ENCODE results near the gene SLC35G3. TPM values are rescaled to one million over a fixed set of nuclear protein-coding genes. Genes with fewer than 3 reads are reported as not detected.

The SLC35G3 gene
- total and polyA plus RNA-seq, 2 of the 8 experiments (the other 6 are each of a cell fraction or from before 2014, with no cell fraction given): not detected

GRCh38 chr17:35155246-35155645, 38.9 kb downstream of the SLC35G3 start:
- Histone ChIP-seq H3K9ac (replicated peaks in 1 of 4; ENCODE audit: extremely low read depth in 1 of 4, low read depth in 3 of 4, low read length in 3 of 4) (no peak overlapping the region), H3K79me1 (ENCODE audit: low read depth, low read length) (no peaks in the 10 kb centered on the region; the same call in 1 of the 2 replicates), H3K27ac (ENCODE audit: low read depth, low read length) (no peak overlapping the region), H4K20me1 (replicated peaks in 1 of 2; ENCODE audit: control insufficient read depth in 1 of 2, insufficient read depth in 2 of 2, low read length in 2 of 2) (no peaks in the 10 kb centered on the region), H3K23ac (ENCODE audit: insufficient read length) (no peak overlapping the region), H2BK120ac (replicated peaks; ENCODE audit: low read depth, low read length) (no peak overlapping the region), H3K27me3 (replicated peaks in 1 of 4; ENCODE audit: control insufficient read depth in 3 of 4, extremely low read depth in 1 of 4, insufficient read depth in 3 of 4, low read length in 3 of 4) (no peaks in the 10 kb centered on the region), H3K18ac (ENCODE audit: extremely low read depth, low read length) (no peak overlapping the region), H4K8ac (ENCODE audit: extremely low read depth, insufficient read depth, low read length) (no peak overlapping the region), H3K14ac (ENCODE audit: insufficient read length) (no peak overlapping the region), H3K4me1 (replicated peaks in 1 of 4; ENCODE audit: control insufficient read depth in 3 of 4, insufficient read depth in 4 of 4, low read length in 3 of 4) (no peaks in the 10 kb centered on the region), H3K79me2 (ENCODE audit: control insufficient read depth in 1 of 2, insufficient read depth in 2 of 2, low read length in 2 of 2) (no peaks in the 10 kb centered on the region), H2BK15ac (ENCODE audit: low read length) (no peak overlapping the region), H3K23me2 (ENCODE audit: low read depth, low read length) (no peaks in the 10 kb centered on the region), H2BK20ac (ENCODE audit: low read length) (no peak overlapping the region), H3K4ac (replicated peaks; ENCODE audit: insufficient read length, low read depth, low read length) (no peak overlapping the region), H3K4me3 (ENCODE audit: extremely low read depth in 1 of 4, insufficient read depth in 2 of 4, low read depth in 3 of 4, low read length in 4 of 4) (no peak overlapping the region), H3K9me3 (ENCODE audit: insufficient read depth in 2 of 2, low read depth in 1 of 2, low read length in 1 of 2) (no peaks in the 10 kb centered on the region), H2BK5ac (ENCODE audit: low read depth, low read length) (no peak overlapping the region), H4K91ac (replicated peaks; ENCODE audit: insufficient read length, low read length) (no peak overlapping the region), H3K4me2 (ENCODE audit: insufficient read depth in 1 of 2, low read depth in 2 of 2, low read length in 2 of 2) (no peak overlapping the region), H2BK12ac (ENCODE audit: low read depth, low read length) (no peak overlapping the region), H3K36me3 (ENCODE audit: control insufficient read depth in 2 of 4, insufficient read depth in 4 of 4, low read length in 3 of 4) (no peaks in the 10 kb centered on the region), H2AK5ac (ENCODE audit: low read depth, low read length) (no peak overlapping the region), H2AFZ (ENCODE audit: low read length) (no peak overlapping the region), H4K5ac (ENCODE audit: insufficient read length, low read depth, low read length) (no peak overlapping the region), H3K56ac (replicated peaks; ENCODE audit: insufficient read length, low read depth, low read length) (no peak overlapping the region)
- no peak for TF ChIP-seq KDM4A (IDR thresholded peaks at IDR 0.05; ENCODE audit: low read depth, low read length, severe bottlenecking)
- no peak for TF ChIP-seq E2F6 (IDR thresholded peaks at IDR 0.05)
- no peak for TF ChIP-seq SIN3A (conservative IDR thresholded peaks at IDR 0.05 in 1 of 2, IDR thresholded peaks at IDR 0.05 in 1 of 2; ENCODE audit: low read depth in 1 of 2, low read length in 2 of 2)
- no peak for TF ChIP-seq CBX8 (IDR thresholded peaks at IDR 0.05; ENCODE audit: borderline replicate concordance, low read depth, low read length)
- no peak for TF ChIP-seq POLR2AphosphoS5 (IDR thresholded peaks at IDR 0.05; ENCODE audit: low read depth, low read length)
- no peak for TF ChIP-seq TCF12 (IDR thresholded peaks at IDR 0.05; ENCODE audit: low read depth, low read length)
- no peak for TF ChIP-seq RAD21 (IDR thresholded peaks at IDR 0.05 in 1 of 2, conservative IDR thresholded peaks at IDR 0.05 in 1 of 2; ENCODE audit: low read depth in 2 of 2, low read length in 2 of 2)
- no peak for TF ChIP-seq CBX5 (IDR thresholded peaks at IDR 0.05; ENCODE audit: low read depth, low read length)
- no peak for TF ChIP-seq TBP (IDR thresholded peaks at IDR 0.05; ENCODE audit: low read depth, low read length)
- no peak for TF ChIP-seq HDAC2 (IDR thresholded peaks at IDR 0.05; ENCODE audit: borderline replicate concordance in 1 of 2, low read depth in 2 of 2, low read length in 2 of 2)
- no peak for FAIRE-seq
- no peak for DNase-seq (ENCODE audit: low read depth in 1 of 2, low spot score in 2 of 2)
- ChIA-PET POLR2A (ENCODE audit: partially characterized antibody) (no interaction called here), CTCF (ENCODE audit: partially characterized antibody) (interaction anchor here (1.0 kb wide), 1 partner anchor 17 kb away, joined by 3 read pairs; no protein-coding TSS in a partner anchor)
- WGBS, 2 experiments (ENCODE audit: extremely low coverage in 1 of 2, insufficient coverage in 1 of 2, insufficient read length in 1 of 2, insufficient replicate concordance in 2 of 2, low coverage in 1 of 2, low lambda C conversion rate in 2 of 2, missing lambda C conversion rate in 1 of 2): 98% methylated on average over 7 of the region's 7 CpGs; no CpG with 5 or more reads in 1 of the 2 experiments
